GM23248 (cell line): ENCODE measurements around the gene FAM234B.

ENCODE experiments used
- EZH2 ChIP-seq: fragments of 200-600 bp; sonication (generic); IDR thresholded peaks from 2 replicates; pipeline ENCODE4 v1.6.1; 2018; ENCODE audit warnings: antibody characterized with exemption, mild to moderate bottlenecking; ENCODE audit not compliant: insufficient read depth, poor library complexity, severe bottlenecking
- EZH2phosphoT487 ChIP-seq: fragments of 200-600 bp; sonication (generic); IDR thresholded peaks from 2 replicates; pipeline ENCODE4 v1.6.1; 2018; ENCODE audit warnings: antibody characterized with exemption, moderate library complexity, mild to moderate bottlenecking, low read depth; ENCODE audit not compliant: insufficient read depth

GRCh38 chr12:13024531-13024916 lies 19.7 kb upstream of the FAM234B start:
- no peak for TF ChIP-seq EZH2phosphoT487
- no peak for TF ChIP-seq EZH2
